GM12872 (cell line): ENCODE results near the gene KCTD11.

Experiments used
- TF ChIP-seq, protein P1 (sequence below): IDR thresholded peaks from 3 replicates; pipeline ENCODE4 v1.5.1; 2011; ENCODE audit warnings: low read depth, mild to moderate bottlenecking, low read length, moderate library complexity; ENCODE audit not compliant: insufficient read depth

Gene KCTD11

DNA sequence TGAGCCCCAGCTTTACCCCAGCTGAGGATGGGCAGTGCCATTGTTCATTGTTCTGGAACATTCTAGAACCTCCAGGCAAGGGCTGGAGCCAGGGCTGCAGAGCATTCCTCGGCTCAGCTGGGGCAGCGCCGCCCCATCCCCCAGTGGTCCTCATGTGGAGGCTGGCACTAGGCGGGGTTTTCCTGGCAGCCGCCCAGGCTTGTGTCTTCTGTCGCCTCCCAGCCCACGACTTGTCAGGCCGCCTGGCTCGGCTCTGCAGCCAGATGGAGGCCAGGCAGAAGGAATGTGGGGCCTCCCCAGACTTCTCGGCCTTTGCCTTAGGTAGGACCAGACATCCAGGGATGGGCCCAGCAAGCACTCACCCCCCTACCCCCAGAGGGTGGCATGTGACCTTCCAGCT is 3.1 kb downstream of the KCTD11 start, which contains the start of gene TMEM95:
TSS of gene TMEM95 (plus strand) at position 104 of the 400 bp plus-strand sequence. CDS start at position 153, 49 bp downstream.
- TF ChIP-seq, protein P1, sequence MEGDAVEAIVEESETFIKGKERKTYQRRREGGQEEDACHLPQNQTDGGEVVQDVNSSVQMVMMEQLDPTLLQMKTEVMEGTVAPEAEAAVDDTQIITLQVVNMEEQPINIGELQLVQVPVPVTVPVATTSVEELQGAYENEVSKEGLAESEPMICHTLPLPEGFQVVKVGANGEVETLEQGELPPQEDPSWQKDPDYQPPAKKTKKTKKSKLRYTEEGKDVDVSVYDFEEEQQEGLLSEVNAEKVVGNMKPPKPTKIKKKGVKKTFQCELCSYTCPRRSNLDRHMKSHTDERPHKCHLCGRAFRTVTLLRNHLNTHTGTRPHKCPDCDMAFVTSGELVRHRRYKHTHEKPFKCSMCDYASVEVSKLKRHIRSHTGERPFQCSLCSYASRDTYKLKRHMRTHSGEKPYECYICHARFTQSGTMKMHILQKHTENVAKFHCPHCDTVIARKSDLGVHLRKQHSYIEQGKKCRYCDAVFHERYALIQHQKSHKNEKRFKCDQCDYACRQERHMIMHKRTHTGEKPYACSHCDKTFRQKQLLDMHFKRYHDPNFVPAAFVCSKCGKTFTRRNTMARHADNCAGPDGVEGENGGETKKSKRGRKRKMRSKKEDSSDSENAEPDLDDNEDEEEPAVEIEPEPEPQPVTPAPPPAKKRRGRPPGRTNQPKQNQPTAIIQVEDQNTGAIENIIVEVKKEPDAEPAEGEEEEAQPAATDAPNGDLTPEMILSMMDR, result no peak

DNA sequence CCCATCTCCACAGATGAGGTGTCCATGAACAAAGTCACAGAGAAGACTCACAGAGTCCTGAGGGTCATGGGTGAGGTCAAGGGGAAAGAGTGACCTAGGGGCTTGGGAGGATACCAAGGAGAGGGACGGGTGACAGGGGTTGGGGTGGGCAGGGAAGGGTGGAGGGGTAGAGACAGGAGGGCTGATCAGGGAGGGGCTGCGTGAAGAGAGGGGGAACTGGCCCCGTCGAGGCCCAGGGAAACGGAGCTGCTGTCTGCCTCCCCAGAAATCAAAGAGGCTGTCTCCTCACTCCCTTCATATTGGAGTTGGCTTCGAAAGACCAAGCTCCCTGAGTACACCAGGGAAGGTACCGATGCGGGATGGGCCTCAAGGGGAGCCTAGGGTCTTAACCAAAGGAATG is 3.6 kb downstream of the KCTD11 start:
- TF ChIP-seq, protein P1, result no peak

- TF ChIP-seq, protein P1, result peak; percentile 96
Observed at GRCh38 chr17:7356072-7356549, 4.1 kb downstream of the KCTD11 start.

DNA sequence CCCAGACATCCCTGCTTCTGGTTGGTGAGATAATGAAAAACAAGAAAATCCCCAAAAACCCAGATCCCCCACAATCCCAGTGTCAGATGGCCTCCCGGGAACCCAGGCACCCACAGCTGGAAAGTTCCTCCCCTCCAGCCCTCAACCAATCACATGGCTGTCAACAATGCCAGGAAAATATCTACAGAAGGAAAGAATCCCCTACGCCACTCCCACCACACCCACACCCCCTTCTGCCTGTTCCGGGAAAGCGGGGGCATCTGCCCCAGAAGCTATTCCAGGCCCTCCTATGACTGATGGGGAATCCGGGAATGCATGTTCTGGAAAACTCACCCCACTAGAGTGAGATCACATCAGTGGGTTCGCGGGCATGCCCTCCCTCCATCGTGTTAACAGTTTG is 4.8 kb downstream of the KCTD11 start:
- TF ChIP-seq, protein P1, result no peak

DNA sequence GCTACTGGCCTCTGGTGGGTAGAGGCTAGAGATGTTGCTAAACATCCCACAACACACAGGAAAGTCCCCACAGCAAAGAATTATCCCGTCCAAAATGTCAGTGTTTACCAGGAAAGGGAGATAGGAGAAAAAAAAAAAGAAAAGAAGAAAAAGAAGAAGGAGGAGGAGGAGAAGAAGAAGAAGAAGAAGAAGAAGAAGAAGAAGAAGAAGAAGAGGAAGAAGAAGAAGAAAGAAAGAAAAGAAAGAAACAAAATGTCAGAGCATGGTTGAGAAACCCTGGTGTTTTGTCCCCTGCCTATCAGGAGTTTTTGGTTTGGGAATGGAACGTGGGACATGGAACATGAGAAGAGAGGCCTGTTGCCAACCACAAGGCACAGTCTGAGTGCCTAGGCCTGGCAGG is 5.4 kb downstream of the KCTD11 start:
- TF ChIP-seq, protein P1, result no peak

DNA sequence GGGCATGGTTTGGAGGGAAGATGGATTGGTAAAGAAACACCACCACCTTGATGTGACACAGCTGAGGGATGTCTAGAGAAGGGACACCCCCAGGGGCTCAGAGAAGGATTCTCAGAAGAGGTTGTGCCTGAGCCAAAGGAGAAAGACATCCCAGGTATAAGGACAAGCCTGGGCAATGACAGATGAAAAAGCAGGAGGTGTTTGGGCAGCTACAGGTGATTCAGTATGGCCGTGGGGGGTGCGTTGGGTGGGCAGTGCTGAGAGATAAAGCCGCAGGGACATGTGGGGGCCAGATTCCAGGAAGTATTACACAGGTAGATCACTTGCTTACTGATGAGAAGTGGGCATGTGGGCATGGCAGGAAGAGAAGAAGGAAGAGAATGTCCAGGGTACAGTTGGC is 9.9 kb downstream of the KCTD11 start:
- TF ChIP-seq, protein P1, result no peak

DNA sequence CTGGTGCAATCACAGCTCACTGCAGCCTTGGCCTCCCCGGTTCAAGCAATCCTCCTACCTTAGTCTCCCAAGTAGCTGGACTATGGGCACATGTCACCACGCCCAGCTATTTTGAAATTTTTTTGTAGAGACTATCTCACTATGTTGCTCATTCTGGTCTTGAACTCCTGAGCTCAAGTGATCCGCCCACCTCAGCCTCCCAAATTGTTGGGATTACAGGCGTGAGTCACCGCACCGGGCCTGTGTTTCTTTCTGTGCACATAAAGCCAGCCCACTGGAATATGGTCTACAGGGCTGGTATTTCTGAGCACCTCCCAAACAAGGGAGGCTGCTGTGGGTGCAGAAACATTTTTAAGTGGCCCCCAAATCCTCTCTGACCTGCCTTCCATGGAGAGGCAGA is 11.3 kb downstream of the KCTD11 start:
- TF ChIP-seq, protein P1, result no peak
